K562 (cell line): ENCODE data around the gene DGKB. TPM values are rescaled to one million over a fixed set of nuclear protein-coding genes. Genes with fewer than 3 reads are reported as not detected.

Experiments
- DACH1 ChIP-seq: fragments of 450-650 bp; IDR thresholded peaks from 2 replicates; pipeline ENCODE4 v1.6.1; 2018; ENCODE audit not compliant: partially characterized antibody
- GATA2 ChIP-seq: sonication (generic); formaldehyde crosslinking; IDR thresholded peaks from 2 replicates; pipeline ENCODE4 v1.4.0; 2020; ENCODE audit warnings: mild to moderate bottlenecking, missing genetic modification reagents
- KLF16 ChIP-seq: IDR thresholded peaks from 2 replicates; pipeline ENCODE4 v1.6.1; 2016; ENCODE audit warnings: antibody characterized with exemption
- MTA3 ChIP-seq: fragments of 450-650 bp; formaldehyde crosslinking; IDR thresholded peaks from 2 replicates; pipeline ENCODE4 v1.6.1; 2017; ENCODE audit warnings: mild to moderate bottlenecking, borderline replicate concordance
- RNF2 ChIP-seq: sonication (generic); IDR thresholded peaks from 2 replicates; pipeline ENCODE4 v1.6.1; 2016
- SIN3B ChIP-seq: fragments of 450-650 bp; IDR thresholded peaks from 2 replicates; pipeline ENCODE4 v1.6.1; 2017; ENCODE audit warnings: low read depth, mild to moderate bottlenecking, moderate library complexity
- TCF7L2 ChIP-seq: fragments of 150-350 bp; IDR thresholded peaks from 2 replicates; pipeline ENCODE4 v1.6.1; 2016; ENCODE audit warnings: low read depth, mild to moderate bottlenecking, low read length, moderate library complexity
- ZC3H4 ChIP-seq: sonication (generic); formaldehyde crosslinking; IDR thresholded peaks from 2 replicates; pipeline ENCODE4 v1.9.0; 2021; ENCODE audit warnings: missing genetic modification reagents, borderline replicate concordance
- ZEB2 ChIP-seq: fragments of 450-650 bp; IDR thresholded peaks from 2 replicates; pipeline ENCODE4 v1.6.1; 2016
- polyA plus RNA-seq, 8 experiments: library from polyadenylated mRNA; depleted of rRNA in 4 of 8; stranded (reverse) in 5 of 8; unstranded in 3 of 8; fragments of >200 nt; fragmentation: Nextera tagmentation in 2 of 8; fragmentation: Illumina TruSeq in 1 of 8; extraction: Ambion mirVana in 2 of 8; extraction: Trizol in 1 of 8; gene quantifications; 2 replicates each; pipeline versions ENCODE4 v1.2.1 to v1.2.3, GENCODE V29; 2011 to 2014; ENCODE audit warnings: inconsistent platforms in 1 of 8, missing spikeins in 1 of 8
- total RNA-seq, 7 experiments: library from RNA; depleted of rRNA in 6 of 7; stranded (reverse); fragments of >200 nt in 6 of 7; fragmentation: Illumina TruSeq in 2 of 7; extraction: Trizol in 2 of 7; gene quantifications; 2 replicates each; pipeline versions ENCODE4 v1.2.1 to v1.2.3, GENCODE V29; 2011 to 2021; ENCODE audit warnings: low replicate concordance in 1 of 7
- TF ChIP-seq, protein P1 (sequence below): fragments of 450-650 bp; IDR thresholded peaks from 2 replicates; pipeline ENCODE4 v1.7.1; 2018; ENCODE audit warnings: mild to moderate bottlenecking, low read depth; ENCODE audit not compliant: partially characterized antibody
- TF ChIP-seq, protein P2 (sequence below): fragments of 200-800 bp; sonication (Bioruptor generic); IDR thresholded peaks from 2 replicates; pipeline ENCODE4 v1.6.1; 2017; ENCODE audit warnings: missing genetic modification characterization, missing compliant biosample characterization

DGKB gene
- total and polyA plus RNA-seq, 9 of the 15 experiments (the other 6 are each of a cell fraction or from before 2014, with no cell fraction given): 0.01 TPM; not detected in 8

DNA sequence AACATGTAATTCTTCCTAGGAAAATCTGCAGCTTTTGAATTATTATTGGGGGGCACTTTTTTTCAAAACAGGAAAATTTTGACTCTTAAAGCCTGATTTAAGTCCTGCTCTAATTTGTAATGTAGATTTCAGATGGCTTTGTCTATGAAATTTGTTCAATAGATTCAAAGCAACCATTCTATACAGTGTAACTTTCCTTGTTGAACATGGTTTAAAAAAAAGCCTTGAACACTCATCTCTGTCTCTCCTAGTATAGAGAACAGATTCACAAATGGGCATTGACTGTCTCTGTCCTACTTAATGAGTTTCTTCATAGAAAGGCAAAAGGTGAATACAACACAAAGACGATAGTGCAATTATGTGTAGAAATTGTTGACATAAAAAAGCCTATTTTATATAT lies 643.7 kb downstream of the DGKB start (continued):
- TF ChIP-seq, protein P1, sequence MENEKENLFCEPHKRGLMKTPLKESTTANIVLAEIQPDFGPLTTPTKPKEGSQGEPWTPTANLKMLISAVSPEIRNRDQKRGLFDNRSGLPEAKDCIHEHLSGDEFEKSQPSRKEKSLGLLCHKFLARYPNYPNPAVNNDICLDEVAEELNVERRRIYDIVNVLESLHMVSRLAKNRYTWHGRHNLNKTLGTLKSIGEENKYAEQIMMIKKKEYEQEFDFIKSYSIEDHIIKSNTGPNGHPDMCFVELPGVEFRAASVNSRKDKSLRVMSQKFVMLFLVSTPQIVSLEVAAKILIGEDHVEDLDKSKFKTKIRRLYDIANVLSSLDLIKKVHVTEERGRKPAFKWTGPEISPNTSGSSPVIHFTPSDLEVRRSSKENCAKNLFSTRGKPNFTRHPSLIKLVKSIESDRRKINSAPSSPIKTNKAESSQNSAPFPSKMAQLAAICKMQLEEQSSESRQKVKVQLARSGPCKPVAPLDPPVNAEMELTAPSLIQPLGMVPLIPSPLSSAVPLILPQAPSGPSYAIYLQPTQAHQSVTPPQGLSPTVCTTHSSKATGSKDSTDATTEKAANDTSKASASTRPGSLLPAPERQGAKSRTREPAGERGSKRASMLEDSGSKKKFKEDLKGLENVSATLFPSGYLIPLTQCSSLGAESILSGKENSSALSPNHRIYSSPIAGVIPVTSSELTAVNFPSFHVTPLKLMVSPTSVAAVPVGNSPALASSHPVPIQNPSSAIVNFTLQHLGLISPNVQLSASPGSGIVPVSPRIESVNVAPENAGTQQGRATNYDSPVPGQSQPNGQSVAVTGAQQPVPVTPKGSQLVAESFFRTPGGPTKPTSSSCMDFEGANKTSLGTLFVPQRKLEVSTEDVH: no peak
- no peak for TF ChIP-seq SIN3B
- TF ChIP-seq, protein P2, sequence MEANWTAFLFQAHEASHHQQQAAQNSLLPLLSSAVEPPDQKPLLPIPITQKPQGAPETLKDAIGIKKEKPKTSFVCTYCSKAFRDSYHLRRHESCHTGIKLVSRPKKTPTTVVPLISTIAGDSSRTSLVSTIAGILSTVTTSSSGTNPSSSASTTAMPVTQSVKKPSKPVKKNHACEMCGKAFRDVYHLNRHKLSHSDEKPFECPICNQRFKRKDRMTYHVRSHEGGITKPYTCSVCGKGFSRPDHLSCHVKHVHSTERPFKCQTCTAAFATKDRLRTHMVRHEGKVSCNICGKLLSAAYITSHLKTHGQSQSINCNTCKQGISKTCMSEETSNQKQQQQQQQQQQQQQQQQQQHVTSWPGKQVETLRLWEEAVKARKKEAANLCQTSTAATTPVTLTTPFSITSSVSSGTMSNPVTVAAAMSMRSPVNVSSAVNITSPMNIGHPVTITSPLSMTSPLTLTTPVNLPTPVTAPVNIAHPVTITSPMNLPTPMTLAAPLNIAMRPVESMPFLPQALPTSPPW: no peak
- no peak for TF ChIP-seq RNF2
- TF ChIP-seq ZC3H4 (CRISPR knock-in tag): no peak
- no peak for TF ChIP-seq KLF16
- TF ChIP-seq TCF7L2: no peak
- no peak for TF ChIP-seq ZEB2
- TF ChIP-seq GATA2 (CRISPR knock-in tag): no peak
- no peak for TF ChIP-seq DACH1
- TF ChIP-seq MTA3: no peak
